GM21528 (cell line): ENCODE measurements around the gene DSG2.

ENCODE experiments used
- ATAC-seq: cut with Tn5 transposase; IDR thresholded peaks from one replicate; pipeline ENCODE4 v1.9.1; 2021; ENCODE audit warnings: mild to moderate bottlenecking, moderate library complexity; ENCODE audit not compliant: unreplicated experiment, low FRiP score

DSG2 gene

DNA sequence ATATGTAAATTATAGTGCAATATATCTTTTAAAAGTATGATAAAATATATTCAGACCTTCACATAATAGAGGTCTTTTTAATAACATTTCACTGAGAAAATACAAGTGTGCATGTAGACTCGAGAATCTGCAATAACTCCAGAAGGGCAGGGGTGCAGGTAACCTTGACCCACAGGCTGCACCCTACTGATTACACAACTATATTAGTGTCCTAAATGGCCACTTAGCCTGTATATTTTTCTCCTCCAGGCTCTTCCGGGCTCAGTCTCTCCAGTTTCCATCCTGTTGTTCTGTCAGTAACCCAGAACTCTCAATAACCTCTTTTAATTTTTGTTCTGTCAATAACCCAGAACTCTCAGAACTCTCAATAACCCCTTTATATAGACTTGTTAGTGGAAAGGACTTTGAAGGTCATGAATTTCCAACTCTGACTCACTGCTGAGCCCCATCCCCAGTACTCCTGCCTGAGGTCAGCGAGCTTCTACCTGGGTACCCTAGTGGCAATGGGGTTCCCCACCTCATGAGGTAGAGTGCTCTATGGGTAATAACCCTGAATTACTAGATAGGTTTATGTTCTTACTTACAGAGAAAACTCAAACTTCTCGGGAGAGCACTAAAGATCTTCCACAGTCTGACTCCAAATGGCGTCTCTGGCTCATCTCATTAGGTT, 85.3 kb downstream of the DSG2 start:
- ATAC-seq = no peak

DNA sequence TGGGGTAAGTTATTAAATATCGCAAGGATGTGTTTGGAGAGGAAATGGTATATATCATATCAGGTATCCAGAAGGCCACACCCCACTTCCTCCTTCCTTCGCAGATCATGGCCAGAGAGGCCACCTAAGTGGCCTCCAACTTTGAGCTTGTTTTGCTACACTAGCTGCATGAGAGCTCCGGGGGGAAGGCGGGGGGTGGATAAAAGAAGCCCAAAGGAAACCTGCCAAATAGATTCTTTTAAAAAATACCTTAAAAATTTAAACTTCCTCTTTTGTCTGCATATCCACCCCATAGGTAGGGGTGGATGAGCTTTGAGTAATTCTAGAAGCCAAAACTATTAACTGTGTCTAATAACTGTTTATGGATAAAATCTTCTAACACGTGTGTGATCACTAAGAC, 88.0 kb downstream of the DSG2 start:
- ATAC-seq = no peak

DNA sequence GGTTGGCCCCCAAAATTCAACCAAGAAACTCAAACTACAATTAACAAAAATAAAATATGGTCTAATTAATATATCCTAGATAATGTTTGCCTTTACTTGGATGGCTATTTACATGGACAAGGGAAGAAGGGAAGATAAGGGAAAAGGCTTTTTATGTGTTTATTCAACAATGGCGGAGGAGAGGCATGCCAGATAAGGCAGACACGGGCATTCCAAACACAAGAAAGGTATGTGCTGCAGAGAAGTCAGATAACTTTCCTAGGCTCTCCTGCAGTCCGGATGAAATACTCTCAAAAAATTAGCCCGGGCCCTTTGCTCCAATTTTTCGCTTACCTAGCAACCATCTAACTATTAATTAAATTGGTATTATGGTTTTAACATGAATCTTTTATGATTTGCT, 88.6 kb downstream of the DSG2 start:
- no peak for ATAC-seq

DNA sequence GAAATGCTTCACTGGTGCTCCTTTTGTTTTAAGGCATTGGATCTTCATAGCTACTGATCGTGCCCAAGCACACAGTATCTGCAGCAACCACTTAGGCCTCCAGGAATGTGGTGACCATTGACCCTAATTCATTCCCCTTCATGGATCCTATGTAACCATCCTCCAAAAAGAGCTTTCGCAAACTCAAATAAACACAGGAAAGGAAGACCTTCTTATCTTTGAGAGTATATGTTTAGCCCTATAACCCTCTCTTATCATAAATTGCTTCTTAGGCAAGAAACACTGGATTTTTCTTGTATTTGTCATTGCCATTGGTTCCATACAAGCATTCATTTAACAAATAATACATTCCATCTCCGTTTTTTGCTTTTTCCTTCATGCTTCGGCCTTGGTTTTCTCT, 89.6 kb downstream of the DSG2 start:
- no peak for ATAC-seq

DNA sequence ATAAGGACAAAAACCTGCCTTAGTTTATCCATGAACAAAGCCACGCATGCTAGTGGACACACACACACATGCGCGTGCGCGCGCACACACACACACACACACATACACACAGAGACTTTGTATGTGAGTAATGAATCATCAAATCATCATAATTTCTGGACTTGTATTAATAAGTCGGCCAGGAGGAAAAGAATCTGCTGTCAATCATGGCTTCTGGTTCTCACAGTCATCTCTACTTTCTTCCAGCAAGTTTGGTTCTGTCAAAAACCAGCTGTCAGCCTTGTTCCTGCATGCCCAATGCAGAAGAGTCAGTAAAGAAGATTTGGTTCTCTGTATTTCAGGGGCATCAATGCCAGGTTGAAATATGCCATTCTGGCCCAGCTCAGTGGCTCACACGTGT, 92.6 kb downstream of the DSG2 start:
- no peak for ATAC-seq

DNA sequence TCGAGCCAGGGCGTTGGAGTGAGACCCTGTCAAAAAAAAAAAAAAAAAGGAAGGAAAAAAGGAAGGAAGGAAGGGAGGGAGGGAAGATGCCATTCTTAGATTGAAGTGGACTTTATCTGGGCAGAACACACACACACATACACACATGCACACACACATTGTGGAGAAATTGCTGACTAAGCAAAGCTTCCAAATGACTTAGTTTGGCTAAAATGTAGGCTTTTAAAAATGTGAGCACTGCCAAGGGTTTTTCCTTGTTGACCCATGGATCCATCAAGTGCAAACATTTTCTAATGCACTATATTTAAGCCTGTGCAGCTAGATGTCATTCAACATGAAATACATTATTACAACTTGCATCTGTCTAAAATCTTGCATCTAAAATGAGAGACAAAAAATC, 93.1 kb downstream of the DSG2 start:
- ATAC-seq = no peak

DNA sequence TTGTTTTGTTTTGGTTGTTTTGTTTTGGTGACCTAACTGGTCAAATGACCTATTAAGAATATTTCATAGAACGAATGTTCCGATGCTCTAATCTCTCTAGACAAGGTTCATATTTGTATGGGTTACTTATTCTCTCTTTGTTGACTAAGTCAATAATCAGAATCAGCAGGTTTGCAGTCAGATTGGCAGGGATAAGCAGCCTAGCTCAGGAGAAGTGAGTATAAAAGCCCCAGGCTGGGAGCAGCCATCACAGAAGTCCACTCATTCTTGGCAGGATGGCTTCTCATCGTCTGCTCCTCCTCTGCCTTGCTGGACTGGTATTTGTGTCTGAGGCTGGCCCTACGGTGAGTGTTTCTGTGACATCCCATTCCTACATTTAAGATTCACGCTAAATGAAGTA, 93.7 kb downstream of the DSG2 start, which contains the start of gene TTR:
TSS of gene TTR (plus strand) at position 250 of the 400 bp plus-strand sequence. CDS start at position 276, 26 bp downstream.
- no peak for ATAC-seq

DNA sequence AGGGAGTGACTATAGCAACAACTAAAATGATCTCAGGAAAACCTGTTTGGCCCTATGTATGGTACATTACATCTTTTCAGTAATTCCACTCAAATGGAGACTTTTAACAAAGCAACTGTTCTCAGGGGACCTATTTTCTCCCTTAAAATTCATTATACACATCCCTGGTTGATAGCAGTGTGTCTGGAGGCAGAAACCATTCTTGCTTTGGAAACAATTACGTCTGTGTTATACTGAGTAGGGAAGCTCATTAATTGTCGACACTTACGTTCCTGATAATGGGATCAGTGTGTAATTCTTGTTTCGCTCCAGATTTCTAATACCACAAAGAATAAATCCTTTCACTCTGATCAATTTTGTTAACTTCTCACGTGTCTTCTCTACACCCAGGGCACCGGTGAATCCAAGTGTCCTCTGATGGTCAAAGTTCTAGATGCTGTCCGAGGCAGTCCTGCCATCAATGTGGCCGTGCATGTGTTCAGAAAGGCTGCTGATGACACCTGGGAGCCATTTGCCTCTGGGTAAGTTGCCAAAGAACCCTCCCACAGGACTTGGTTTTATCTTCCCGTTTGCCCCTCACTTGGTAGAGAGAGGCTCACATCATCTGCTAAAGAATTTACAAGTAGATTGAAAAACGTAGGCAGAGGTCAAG, 94.7 kb downstream of the DSG2 start:
- no peak for ATAC-seq

DNA sequence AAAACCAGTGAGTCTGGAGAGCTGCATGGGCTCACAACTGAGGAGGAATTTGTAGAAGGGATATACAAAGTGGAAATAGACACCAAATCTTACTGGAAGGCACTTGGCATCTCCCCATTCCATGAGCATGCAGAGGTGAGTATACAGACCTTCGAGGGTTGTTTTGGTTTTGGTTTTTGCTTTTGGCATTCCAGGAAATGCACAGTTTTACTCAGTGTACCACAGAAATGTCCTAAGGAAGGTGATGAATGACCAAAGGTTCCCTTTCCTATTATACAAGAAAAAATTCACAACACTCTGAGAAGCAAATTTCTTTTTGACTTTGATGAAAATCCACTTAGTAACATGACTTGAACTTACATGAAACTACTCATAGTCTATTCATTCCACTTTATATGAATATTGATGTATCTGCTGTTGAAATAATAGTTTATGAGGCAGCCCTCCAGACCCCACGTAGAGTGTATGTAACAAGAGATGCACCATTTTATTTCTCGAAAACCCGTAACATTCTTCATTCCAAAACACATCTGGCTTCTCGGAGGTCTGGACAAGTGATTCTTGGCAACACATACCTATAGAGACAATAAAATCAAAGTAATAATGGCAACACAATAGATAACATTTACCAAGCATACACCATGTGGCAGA, 97.3 kb downstream of the DSG2 start:
- ATAC-seq = no peak

DNA sequence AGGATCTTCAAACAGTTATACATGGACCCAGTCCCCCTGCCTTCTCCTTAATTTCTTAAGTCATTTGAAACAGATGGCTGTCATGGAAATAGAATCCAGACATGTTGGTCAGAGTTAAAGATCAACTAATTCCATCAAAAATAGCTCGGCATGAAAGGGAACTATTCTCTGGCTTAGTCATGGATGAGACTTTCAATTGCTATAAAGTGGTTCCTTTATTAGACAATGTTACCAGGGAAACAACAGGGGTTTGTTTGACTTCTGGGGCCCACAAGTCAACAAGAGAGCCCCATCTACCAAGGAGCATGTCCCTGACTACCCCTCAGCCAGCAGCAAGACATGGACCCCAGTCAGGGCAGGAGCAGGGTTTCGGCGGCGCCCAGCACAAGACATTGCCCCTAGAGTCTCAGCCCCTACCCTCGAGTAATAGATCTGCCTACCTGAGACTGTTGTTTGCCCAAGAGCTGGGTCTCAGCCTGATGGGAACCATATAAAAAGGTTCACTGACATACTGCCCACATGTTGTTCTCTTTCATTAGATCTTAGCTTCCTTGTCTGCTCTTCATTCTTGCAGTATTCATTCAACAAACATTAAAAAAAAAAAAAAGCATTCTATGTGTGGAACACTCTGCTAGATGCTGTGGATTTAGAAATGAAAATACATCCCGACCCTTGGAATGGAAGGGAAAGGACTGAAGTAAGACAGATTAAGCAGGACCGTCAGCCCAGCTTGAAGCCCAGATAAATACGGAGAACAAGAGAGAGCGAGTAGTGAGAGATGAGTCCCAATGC, 98.3 kb downstream of the DSG2 start:
- ATAC-seq = no peak

DNA sequence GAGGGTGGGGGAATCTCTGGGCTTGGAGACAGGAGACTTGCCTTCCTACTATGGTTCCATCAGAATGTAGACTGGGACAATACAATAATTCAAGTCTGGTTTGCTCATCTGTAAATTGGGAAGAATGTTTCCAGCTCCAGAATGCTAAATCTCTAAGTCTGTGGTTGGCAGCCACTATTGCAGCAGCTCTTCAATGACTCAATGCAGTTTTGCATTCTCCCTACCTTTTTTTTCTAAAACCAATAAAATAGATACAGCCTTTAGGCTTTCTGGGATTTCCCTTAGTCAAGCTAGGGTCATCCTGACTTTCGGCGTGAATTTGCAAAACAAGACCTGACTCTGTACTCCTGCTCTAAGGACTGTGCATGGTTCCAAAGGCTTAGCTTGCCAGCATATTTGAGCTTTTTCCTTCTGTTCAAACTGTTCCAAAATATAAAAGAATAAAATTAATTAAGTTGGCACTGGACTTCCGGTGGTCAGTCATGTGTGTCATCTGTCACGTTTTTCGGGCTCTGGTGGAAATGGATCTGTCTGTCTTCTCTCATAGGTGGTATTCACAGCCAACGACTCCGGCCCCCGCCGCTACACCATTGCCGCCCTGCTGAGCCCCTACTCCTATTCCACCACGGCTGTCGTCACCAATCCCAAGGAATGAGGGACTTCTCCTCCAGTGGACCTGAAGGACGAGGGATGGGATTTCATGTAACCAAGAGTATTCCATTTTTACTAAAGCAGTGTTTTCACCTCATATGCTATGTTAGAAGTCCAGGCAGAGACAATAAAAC, 100.2 kb downstream of the DSG2 start:
- no peak for ATAC-seq
